CD1c-positive myeloid dendritic cell (primary cell): ENCODE data around the gene S100A10.

Experiments
- DNase-seq: peaks from one replicate; pipeline ENCODE4 v3.0.0-alpha.2; 2016; ENCODE audit errors: extremely low spot score

Gene S100A10, protein sequence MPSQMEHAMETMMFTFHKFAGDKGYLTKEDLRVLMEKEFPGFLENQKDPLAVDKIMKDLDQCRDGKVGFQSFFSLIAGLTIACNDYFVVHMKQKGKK

DNA sequence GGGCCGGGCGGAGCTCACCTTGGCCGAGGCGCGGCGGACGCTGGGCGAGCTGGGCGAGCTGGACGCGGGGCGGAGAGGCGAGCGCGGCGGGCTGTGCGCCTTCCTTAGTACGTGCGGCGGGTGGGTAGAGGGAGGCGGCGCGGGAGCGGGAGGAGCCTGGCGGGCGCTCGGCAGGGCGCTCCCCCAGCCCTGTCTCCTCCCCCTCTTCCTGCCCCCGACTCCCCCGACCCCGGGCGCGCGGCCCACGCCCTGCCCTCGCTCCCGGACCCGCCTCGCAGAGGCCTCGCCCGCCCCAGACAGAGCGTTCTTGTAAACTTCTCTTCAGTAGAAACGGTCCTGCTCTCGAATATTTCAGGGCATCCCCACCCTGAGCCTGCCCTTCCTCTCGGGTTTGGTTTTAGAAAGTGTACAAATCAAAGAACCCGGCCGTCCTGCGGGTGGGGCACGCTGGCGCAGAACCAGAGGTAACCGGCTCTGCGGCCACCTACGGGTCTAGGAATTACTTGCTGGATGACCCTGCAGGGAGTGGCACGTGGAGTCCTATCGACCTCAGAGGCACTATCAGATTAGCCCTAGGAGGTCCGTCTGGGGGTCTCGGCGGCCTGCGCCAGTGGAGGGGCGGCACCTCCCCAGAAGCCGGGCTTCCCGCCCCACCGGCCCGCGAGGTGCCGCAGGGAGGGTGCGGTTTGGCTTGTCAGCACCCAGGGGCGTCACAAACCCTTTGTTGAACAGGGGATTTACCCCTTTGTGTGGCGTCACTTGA, at the start of gene S100A10:
S100A10 (minus strand) TSS at position 126 of the 763 bp plus-strand sequence. CDS start 7,629 bp downstream, outside the sequence.
- peak; percentile 76 for DNase-seq

DNA sequence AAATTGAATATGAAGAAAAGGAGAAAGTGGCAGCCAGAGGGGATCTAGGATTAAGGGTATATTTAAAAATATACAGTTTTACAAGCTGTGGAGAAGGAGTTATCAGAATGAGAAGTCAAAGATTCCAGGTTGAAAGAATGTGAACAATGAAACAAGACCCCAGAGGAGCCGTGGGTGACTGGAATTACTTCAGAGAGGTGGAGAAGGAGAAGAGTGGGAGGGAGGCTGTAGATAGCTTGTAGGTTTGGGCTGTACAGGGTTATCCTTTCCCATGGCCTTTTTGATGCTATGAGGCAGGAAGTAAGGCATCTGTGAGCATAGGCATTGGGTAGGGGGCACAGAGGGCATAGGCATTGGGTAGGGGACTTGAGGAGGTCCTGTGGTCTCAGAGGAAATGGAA, 48.4 kb upstream of the S100A10 start:
- DNase-seq, result no peak

DNA sequence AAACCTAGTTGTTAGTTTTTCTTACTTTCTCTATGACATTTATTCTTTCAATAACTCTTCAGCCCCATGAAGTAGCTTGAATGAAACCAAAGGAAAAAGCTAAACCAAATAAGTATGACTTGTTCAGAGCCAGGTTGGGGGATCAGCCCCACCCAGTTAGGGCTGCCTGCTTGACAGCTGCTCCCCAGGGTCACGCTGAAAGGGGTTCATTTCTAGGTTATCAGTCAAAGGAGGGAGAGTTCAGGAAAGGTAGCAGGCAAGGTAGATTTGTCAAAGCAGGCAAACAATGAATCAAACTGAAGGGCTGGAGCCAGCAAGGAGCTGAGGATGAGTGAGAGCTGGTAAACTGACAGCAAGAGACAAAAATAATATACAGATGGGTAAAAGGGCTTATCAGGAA, 46.2 kb upstream of the S100A10 start:
- no peak for DNase-seq

DNA sequence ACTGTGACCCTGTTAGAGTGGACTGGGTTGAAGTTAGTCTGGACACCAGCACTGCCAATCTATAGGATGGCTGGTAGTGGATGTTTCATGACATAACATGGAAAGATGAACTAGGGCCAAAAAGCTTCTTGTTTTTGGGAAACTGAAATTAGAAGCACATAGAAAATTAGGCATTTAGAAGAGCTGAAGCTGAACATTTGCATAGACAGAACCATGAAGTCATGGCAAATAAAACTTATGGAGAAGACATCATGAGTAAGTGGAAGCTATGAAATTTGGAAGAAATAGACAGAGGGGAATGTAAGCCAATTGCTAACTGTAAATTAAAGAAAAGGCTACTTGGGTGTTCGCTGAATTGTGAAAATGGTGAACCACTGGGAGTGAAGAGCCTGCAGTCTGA, 45.8 kb upstream of the S100A10 start:
- DNase-seq, result no peak

DNA sequence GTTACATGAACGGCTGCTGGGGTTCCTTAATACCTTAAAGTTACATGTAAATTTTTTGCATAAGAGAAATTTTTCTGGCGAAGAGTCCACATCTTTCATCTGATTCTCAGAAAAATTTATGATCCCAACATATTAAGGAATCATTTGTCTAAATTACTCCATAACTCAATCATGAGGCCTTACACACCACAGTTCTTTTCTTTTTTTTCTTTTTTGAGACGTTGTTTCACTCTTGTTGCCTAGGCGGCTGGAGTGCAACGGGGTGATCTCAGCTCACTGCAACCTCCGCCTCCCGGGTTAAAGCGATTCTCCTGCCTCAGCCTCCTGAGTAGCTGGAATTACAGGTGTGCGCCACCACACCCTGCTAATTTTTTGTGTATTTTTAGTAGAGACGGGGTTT, 45.2 kb upstream of the S100A10 start:
- DNase-seq, result no peak

DNA sequence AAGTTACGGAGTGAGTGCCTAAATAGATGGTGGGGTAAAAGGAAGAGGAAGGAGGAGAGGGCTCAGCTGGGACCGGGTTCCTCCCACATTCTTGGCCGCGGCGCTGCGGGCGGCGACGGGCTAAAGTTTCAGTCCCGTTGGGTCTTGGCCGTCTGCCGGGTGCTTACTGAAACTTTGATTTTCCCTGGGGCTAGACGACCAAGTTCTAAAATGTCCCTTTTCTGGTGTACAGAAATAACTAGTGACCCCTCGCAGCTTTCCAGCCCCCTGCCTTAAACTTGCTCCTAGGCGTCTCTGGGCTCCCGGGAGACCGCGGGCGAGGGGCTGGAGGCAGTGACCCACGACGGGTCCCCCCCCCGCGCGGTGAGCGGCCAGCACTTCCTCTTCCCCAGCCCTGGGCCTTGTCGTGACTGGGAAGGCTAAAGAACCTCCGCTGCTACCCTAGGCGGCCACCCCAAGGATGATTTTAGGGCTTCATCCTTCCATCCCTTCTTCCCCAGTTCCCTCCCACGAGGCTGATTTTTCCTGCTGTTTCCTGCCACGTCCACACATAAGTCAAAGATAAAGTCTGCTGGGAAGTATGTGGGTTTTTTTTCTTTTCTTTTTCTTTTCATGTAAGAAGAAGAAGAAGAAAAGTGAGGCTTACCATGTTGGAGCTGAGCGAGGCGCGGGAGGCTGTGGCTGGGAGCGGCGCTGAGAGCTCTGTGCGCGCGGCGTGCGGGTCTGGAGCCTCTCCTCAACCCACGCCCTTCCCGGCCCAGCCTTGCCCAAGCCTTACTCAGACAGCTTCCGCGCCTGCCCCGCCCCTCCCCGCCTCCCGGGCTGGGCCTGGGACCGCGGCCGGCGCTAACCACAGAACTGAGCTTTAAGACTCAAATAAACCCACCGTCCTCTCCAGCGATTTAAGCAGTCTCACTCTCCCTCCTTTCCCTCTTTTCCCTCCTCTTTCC, 42.9 kb upstream of the S100A10 start, which contains the start of gene S100A11:
S100A11 (minus strand) TSS at position 738 of the 950 bp plus-strand sequence; CDS start at position 649, 89 bp downstream.
- DNase-seq, result peak; percentile 94

DNA sequence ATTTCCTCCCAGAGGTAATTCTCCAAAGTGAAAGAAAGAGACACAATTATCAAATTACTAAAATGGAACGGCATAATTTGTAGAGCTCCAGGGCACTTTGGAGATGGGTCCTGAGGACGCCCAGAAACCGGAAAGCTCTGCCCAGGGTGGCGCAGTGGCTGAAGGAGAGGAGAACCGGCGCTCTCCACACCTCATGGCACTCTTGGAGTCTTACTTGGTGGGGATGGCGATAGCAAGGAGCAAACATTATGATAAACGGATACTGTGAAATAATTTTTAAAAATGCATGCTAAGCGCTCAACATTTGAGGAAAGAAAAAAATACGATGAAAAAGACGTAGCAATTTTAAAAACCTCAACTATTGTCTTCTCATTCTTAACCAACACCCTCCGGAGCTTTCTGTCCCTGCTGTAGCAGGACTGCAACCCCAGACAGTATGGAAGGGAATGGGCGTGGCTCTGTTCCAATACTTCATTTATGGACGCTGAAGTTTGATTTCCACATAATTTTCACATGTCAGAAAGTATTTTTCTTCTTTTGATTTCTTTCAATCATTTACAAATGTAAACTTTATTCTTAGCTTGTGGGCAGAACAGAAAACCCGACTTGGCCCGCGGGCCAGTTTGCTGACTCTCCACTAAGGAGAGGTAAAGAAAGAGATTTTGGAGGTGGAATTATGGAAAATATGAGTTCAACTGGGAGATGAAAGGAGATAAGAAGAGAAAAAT, 42.0 kb upstream of the S100A10 start:
- peak; percentile 55 for DNase-seq

DNA sequence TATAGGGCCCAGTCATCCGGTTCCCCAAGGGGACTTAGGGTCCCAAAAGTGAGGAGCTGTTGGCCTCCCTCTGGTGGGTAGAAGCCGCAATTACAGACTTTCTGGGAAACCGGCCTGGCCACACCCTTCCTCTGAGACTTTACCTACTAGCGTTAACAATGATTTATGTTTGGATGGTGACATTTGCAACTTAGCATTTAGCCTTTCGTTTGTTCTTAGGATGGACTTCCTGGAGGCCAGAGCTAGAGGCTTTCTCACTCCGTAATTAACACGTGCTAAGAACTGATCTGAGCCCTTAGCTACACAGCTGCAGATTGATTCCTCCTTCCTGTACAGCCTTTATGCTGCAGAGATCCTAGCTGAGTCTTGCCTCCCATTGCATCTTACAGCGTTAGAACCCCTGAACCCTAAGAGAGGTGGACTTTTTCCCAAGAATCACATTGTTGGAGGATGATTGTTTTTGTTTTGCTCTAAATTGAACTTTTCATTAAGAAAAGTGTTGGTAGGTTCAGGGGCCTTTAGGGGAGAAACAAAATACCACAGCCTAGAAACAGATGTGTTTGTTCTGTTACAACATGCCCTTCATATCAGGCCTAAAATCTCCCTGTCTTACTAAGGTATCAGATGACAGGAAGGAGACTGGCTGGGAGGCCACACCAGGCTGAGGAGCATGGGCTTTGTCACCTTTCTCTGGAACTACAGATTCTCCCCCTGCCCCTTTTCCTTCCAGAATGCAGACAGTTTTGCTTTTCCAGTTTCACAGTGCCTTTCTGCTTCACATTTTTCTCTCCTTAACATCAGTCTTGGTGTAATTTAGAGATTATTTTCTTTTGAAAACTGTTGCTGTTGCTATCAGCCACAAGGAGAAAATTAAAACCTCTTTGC, 41.2 kb upstream of the S100A10 start:
- DNase-seq, result peak; percentile 86

DNA sequence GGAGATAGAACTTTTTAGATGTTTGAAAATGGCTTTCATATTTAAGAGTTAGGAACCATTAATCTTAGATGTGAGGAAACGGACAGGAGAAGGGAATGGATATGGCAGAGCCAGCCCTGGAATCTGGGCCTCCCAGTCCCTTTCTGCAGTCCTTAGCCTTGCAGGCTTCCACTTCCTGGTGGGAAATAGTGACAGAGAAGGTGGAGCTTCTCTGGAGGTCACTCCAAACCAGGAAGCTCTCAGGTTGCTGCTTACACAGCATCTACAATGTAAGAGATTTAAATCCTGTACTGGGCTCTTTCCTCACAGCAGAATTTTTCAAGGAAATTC, 40.6 kb upstream of the S100A10 start:
- no peak for DNase-seq

DNA sequence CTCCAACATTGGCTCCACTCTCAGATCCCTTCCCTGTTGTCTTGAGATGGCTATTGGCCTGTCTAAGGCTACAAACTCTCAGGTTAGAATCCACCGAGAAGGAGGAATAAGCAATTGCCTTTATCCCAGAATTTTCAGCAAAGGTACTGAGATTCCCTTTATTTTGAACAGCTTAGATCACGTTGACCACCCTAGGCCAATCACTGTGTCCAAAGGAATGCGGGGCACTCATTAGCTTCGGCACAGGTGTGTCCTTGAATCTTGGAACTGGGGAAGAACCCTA, 36.2 kb upstream of the S100A10 start:
- no peak for DNase-seq

DNA sequence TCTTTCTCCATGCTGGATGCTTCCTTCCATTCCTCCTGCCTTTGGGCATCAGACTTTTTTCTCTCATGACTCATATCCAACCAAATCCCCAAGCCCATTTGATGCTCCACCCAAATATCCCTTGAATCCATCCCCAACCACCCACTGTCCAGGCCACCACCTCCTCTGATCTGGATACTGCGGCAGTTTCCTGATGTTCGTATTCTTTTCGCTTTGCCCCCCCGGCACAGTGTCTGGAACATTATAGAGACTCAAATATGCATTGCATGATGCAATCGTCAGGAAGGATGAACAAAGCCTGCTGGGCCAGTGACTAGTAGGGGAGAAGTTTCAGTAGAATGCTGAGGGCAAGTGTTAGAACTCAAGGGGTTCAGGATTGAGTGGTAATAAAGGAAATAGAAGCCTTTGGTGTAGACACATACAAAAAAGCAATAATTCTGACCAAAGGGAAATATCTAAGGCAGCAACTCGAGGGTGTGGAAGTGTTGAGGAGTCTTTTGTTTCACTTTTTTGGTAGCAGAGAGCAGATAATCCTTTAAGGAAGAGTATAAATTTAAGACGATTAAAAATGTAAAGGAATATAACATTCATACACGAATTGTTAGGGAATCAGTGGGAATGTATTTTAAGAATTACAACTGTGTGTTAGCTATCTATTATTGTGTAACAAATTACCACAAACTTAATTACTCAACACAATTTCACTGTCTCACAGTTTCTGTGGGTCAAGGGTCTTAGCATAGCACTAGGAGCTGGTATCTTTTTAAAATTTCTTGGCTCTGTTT, 35.7 kb upstream of the S100A10 start:
- peak; percentile 43 for DNase-seq

DNA sequence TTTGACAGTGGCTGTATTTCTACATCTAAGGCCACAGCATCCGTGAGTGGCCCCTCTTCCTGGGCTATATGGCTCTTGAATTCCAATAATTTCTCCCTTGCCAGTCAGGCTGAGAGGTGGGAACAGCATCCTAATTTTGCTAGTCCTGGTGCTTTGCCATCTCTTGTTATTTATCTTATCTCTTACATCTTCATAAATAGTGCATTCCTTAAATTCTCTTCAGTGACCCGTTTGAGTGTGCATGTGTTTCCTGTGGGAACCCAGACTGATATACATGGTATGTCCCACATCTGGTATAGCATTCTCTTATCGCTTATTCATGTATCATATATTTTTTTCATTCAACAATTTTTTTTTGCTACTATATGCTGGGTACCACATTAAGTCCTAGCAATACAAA, 33.2 kb upstream of the S100A10 start:
- no peak for DNase-seq

DNA sequence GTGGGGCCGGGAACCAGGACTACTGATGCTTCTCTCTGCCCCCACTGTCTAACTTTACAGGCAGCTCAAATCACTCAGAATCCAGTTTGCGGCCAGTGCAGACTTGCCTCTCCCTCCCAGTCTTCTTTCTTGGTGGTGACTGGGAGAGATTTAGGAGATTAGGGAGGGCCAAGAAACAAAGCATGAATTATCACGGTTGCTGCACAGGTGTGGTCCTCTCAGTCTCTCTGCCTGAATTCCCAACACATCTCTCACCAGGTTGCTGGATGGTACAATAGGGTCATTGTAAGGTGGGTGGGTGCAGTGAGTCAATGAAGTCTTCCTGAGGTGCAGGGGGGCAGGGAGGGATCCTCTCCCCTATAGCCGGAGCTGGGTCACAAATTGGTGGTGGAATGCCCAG, 30.6 kb upstream of the S100A10 start:
- DNase-seq, result no peak

DNA sequence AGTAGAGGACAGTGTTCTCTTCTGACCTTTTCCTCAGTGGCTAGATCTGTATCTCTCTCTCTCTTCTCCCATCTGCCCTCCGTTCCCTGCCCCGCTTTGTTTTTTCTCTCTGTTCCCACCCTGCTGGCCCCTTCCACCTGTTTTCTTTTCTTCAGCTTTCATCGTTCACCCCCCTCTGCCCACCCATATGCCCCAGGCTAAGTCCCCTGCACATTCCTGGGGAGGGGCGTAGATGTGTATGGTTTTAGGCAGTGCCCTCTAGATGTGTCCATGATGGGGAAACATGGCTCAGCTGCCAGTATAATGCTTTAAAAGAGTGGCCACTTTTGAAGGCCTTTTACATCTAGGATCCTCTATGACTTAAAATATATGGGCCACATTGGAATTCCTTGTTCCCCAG, 29.6 kb upstream of the S100A10 start:
- no peak for DNase-seq

DNA sequence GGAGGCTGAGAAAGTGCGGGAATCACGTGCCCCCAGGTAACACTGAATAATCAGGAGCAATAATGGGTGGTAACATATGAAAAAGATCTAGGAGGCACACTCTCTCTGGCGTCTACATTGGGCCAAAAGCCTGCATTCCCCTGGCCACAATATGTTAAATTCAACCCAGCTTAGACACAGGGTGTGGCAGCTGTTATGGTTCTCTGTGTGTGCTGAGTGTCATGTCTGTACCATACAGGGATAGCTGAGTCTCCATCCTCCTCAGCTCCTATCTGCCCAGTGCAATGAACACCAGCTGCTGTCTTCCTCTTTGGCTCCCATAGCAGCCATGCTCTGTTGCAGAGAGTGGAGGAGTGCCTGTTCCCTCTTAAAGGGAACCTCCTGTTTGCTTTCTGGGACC, 28.8 kb upstream of the S100A10 start:
- DNase-seq, result no peak

DNA sequence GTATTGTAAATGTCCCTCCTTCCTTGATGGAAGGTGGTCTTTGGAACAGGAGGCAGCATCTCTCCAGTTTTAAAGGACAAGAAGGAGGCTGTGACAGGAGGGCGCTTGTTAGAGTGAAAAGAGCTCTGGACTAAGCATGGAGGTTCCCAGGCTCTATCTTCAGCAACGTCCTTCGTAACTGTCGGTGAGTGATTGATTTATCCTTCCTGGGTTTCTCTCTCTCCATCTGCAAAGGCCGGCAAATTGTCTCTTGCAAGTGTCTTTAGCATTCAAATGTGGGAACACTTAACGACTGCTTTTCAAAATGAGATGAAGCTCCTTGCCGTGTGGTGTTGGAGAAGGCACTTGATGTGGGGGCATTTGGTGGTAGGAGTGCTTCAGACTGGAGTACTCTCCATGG, 27.9 kb upstream of the S100A10 start:
- no peak for DNase-seq

DNA sequence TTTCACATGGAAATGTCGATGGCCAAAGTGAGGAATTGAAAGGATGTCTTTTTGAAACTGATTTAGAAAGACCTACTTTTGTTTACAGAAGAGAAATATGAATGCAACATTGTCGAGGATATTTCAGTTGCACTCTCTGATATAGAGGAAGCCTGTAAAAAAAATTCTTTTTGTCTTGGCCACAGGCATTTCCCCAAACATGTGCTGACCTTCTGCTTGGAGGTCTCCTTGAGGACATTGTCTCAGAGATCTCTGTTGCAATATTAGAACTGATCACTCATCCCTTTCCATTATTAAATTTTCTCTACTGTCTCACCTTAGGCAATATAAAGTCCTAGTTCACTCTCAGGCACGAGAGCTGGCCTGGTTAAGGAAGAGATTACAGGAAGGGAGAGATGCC, 27.2 kb upstream of the S100A10 start:
- no peak for DNase-seq

DNA sequence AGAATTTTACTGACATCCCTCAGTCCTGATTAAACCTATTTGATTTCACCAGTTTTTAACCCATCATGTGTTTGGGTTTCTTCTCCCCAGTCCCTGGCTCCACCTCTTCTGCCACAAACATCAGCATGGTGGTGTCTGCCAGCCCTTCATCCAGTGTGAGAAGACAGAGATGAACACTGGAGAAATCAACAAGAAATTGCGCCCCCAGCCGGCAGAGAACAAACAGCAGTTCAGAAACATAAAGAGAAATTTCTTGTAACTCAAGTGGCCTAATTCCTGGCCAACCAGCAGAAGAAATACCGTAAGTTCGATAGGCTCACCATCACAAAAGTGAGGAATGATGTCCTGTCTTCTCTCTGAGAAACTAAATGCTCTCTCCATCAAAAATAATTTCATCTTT, 24.9 kb upstream of the S100A10 start:
- DNase-seq, result no peak

DNA sequence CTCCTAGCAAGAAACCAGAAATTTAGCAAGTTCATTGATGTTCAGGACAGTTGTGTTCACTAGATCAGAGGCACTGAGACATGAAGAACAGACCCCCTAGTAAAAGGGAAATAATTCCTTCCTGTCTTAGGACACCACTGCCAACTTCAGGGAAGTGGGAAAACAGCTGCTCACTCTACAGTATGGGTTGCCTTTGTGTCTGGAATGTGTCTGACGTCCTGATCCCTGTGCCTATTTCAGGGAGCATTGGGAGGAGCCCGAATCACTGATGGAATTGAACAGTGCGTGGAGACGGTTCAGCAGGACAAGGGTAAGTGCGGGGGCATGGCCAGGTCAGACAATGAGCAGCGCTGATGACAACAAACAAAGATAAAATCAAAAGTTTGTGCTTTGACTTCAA, 22.1 kb upstream of the S100A10 start:
- DNase-seq, result no peak

DNA sequence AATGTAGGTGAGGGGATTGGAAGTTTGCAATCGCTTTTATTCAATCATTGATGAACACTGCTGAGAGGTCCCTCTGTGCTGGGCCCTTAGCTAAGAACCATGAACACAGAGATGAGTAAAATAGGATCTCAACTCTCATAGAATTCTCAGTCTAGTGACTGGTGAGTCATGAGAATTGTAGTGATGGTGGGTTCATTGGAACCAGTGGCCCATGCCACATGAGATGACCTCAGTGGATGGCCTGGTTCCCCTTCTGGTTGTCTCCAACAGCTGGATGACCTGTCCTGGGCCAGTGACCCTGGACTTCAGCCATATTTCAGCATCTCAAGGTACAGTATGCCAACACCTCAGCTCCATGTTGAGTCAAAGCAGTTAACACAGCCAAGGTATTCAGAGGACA, 21.3 kb upstream of the S100A10 start:
- peak; percentile 66 for DNase-seq
